Brain microvascular endothelial cell (primary cell): ENCODE results near the gene TRIM2.

Experiments
- DNase-seq: peaks from one replicate; pipeline ENCODE4 v3.0.0-alpha.2; 2020
- H3K27ac ChIP-seq: fragments of 250-450 bp; sonication (Bioruptor Pico); 2 replicates; pipeline ENCODE4 v1.5.1; 2020; ENCODE audit warnings: mild to moderate bottlenecking, moderate library complexity
- H3K27me3 ChIP-seq: fragments of 250-450 bp; sonication (Bioruptor Pico); replicated peaks from 2 replicates; pipeline ENCODE4 v1.5.1; 2020; ENCODE audit warnings: mild to moderate bottlenecking
- H3K36me3 ChIP-seq: fragments of 250-450 bp; sonication (Bioruptor Pico); replicated peaks from 2 replicates; pipeline ENCODE4 v1.5.1; 2020; ENCODE audit warnings: mild to moderate bottlenecking
- H3K4me3 ChIP-seq: 2 replicates; pipeline ENCODE4 v1.5.1; 2011; ENCODE audit warnings: low read depth, mild to moderate bottlenecking, control low read depth, low read length, moderate library complexity
- CTCF ChIP-seq: IDR thresholded peaks from 2 replicates; pipeline ENCODE4 v1.5.1; 2011; ENCODE audit warnings: low read depth, mild to moderate bottlenecking, moderate library complexity, low read length, control low read depth, inconsistent platforms; ENCODE audit errors: missing control alignments
- in situ Hi-C: cut with HindIII; loops from 2 replicates; pipeline ENCODE4 v1.10.0; 2017; ENCODE audit warnings: low sequenced_read_pairs, low pct_ligation_motif_present

Gene TRIM2

GRCh38 chr4:153248641-153249198 lies 44.5 kb downstream of the TRIM2 start:
- Histone ChIP-seq H3K4me3 (peak overlapping the region; percentile 63), H3K36me3 (no peaks in the 10 kb centered on the region), H3K27me3 (no peaks in the 10 kb centered on the region), H3K27ac (no peak overlapping the region)
- DNase-seq, result no peak
- TF ChIP-seq CTCF, result peak; percentile 13
- in situ Hi-C loops, result no loop called here

- Histone ChIP-seq H3K4me3 (peak overlapping the region; percentile 63), H3K27me3 (no peaks in the 10 kb centered on the region), H3K36me3 (no peaks in the 10 kb centered on the region), H3K27ac (peak overlapping the region; percentile 50)
- peak; percentile 0 for TF ChIP-seq CTCF
- in situ Hi-C loops, result no loop called here
- peak; percentile 47 for DNase-seq
Measured at GRCh38 chr4:153249199-153250041, 45.2 kb downstream of the TRIM2 start.

GRCh38 chr4:153252122-153252521 lies 47.9 kb downstream of the TRIM2 start:
- no peaks in the 10 kb centered on the region for H3K36me3 ChIP-seq
- no peak overlapping the region for H3K27ac ChIP-seq
- H3K4me3 ChIP-seq, result no peak overlapping the region
- DNase-seq, result no peak
- no peaks in the 10 kb centered on the region for H3K27me3 ChIP-seq
- in situ Hi-C loops, result no loop called here
- no peak for TF ChIP-seq CTCF

GRCh38 chr4:153255233-153255632 lies 51.0 kb downstream of the TRIM2 start:
- Histone ChIP-seq H3K4me3 (no peak overlapping the region), H3K27ac (no peak overlapping the region), H3K36me3 (no peaks in the 10 kb centered on the region), H3K27me3 (no peaks in the 10 kb centered on the region)
- DNase-seq, result no peak
- in situ Hi-C loops, result no loop called here
- TF ChIP-seq CTCF, result no peak

GRCh38 chr4:153257151-153257620 lies 52.9 kb downstream of the TRIM2 start:
- H3K4me3 ChIP-seq, result peak overlapping the region; percentile 47
- H3K36me3 ChIP-seq, result no peaks in the 10 kb centered on the region
- in situ Hi-C loops, result no loop called here
- no peaks in the 10 kb centered on the region for H3K27me3 ChIP-seq
- H3K27ac ChIP-seq, result peak overlapping the region; percentile 33
- TF ChIP-seq CTCF, result no peak
- DNase-seq, result peak; percentile 83
